Endothelial cell of umbilical vein (primary cell): ENCODE results near the gene FGF16. TPM values are rescaled to one million over a fixed set of nuclear protein-coding genes. Genes with fewer than 3 reads are reported as not detected.
A peak's percentile ranks its signal among the peaks of the same experiment; 100 is the strongest.

ENCODE experiments used
- BruUV-seq: library from RNA; stranded (reverse); fragments of 400-500 nt; replicated peaks from 2 replicates; lab custom pipeline; 2021; lab: Mats Ljungman, UMichigan
- CTCF ChIA-PET: fragments of 300-600, 350-600 bp; sonication (Branson Sonifier 250); formaldehyde crosslinking; loops from one replicate; lab custom pipeline; 2021; ENCODE audit warnings: antibody characterized with exemption, inconsistent platforms; lab: Charles Lee
- POLR2A ChIA-PET: fragments of 300-600, 350-600 bp; sonication (Branson Sonifier 250); formaldehyde crosslinking; loops from one replicate; lab custom pipeline; 2021; ENCODE audit warnings: antibody characterized with exemption, inconsistent platforms; lab: Charles Lee
- DNase-seq: peaks from one replicate; pipeline ENCODE4 v3.0.0-alpha.2; 2011; ENCODE audit warnings: low read depth, low spot score
- FAIRE-seq: peaks from 2 replicates; lab custom pipeline; 2011; peaks lifted over from hg19 to GRCh38; lab: Jason Lieb, UNC
- H2AFZ ChIP-seq: 2 replicates; pipeline ENCODE4 v1.6.0; 2012; ENCODE audit warnings: low read depth, low read length, control low read depth, inconsistent platforms
- H3K27ac ChIP-seq: 2 replicates; pipeline ENCODE4 v1.5.1; 2011; ENCODE audit warnings: low read depth, mild to moderate bottlenecking, control low read depth, low read length, moderate library complexity; ENCODE audit not compliant: insufficient read depth
- H3K27me3 ChIP-seq, 2 experiments: 2 replicates each; pipeline versions ENCODE4 v1.6.0 to v1.6.1; 2011; ENCODE audit warnings: low read length in 2 of 2, mixed read lengths in 1 of 2; ENCODE audit not compliant: control insufficient read depth in 2 of 2, insufficient read depth in 2 of 2
- H3K36me3 ChIP-seq, 2 experiments: 2 replicates in 1 of 2; 3 replicates in 1 of 2; pipeline ENCODE4 v1.5.1; 2011; ENCODE audit warnings: low read length in 2 of 2, mild to moderate bottlenecking in 1 of 2, moderate library complexity in 1 of 2; ENCODE audit not compliant: control insufficient read depth in 2 of 2, insufficient read depth in 2 of 2; ENCODE audit errors: extremely low read depth in 1 of 2
- H3K4me1 ChIP-seq: 3 replicates; pipeline ENCODE4 v1.5.1; 2011; ENCODE audit warnings: mild to moderate bottlenecking, low read length; ENCODE audit not compliant: control insufficient read depth, insufficient read depth; ENCODE audit errors: extremely low read depth
- H3K4me2 ChIP-seq: 2 replicates; pipeline ENCODE4 v1.6.1; 2011; ENCODE audit warnings: low read length, control low read depth, mixed read lengths; ENCODE audit not compliant: insufficient read depth
- H3K4me3 ChIP-seq, 3 experiments: fragments of 200-600 bp in 1 of 3; sonication (generic), shearing (Covaris generic) in 1 of 3; replicated peaks in 1 of 3; 2 replicates each; pipeline ENCODE4 v1.5.1; 2011 to 2016; ENCODE audit warnings: control low read depth in 3 of 3, low read length in 3 of 3, mild to moderate bottlenecking in 2 of 3, inconsistent platforms in 1 of 3, low read depth in 1 of 3, moderate library complexity in 1 of 3; ENCODE audit not compliant: insufficient read depth in 1 of 3
- H3K79me2 ChIP-seq: 2 replicates; pipeline ENCODE4 v1.6.0; 2012; ENCODE audit warnings: low read length, inconsistent platforms; ENCODE audit not compliant: control insufficient read depth, insufficient read depth
- H3K9ac ChIP-seq: replicated peaks from 2 replicates; pipeline ENCODE3; 2011; ENCODE audit warnings: low read length, control low read depth; ENCODE audit not compliant: insufficient read depth; ENCODE audit errors: extremely low read depth
- H3K9me1 ChIP-seq: replicated peaks from 3 replicates; pipeline ENCODE4 v1.6.0; 2011; ENCODE audit warnings: mild to moderate bottlenecking, low read length; ENCODE audit not compliant: control insufficient read depth, insufficient read depth; ENCODE audit errors: extremely low read depth
- H3K9me3 ChIP-seq: replicated peaks from 2 replicates; pipeline ENCODE4 v1.5.1; 2012; ENCODE audit warnings: low read length, inconsistent platforms; ENCODE audit not compliant: control insufficient read depth, insufficient read depth
- H4K20me1 ChIP-seq: replicated peaks from 2 replicates; pipeline ENCODE3; 2011; ENCODE audit warnings: mild to moderate bottlenecking, low read length; ENCODE audit not compliant: control insufficient read depth, insufficient read depth; ENCODE audit errors: extremely low read depth
- CTCF ChIP-seq, 2 donors: IDR thresholded peaks; 1 replicate in 1 of 2; 2 replicates in 1 of 2; pipeline ENCODE4 v1.5.1; 2011; ENCODE audit warnings: low read length in 2 of 2, mild to moderate bottlenecking in 2 of 2, moderate library complexity in 2 of 2, control low read depth in 1 of 2, inconsistent platforms in 1 of 2, low read depth in 1 of 2; ENCODE audit not compliant: insufficient read depth in 1 of 2; ENCODE audit errors: extremely low read depth in 1 of 2
- EZH2 ChIP-seq: IDR thresholded peaks from 2 replicates; pipeline ENCODE4 v1.6.1; 2012; ENCODE audit warnings: borderline replicate concordance, low read depth, mild to moderate bottlenecking, moderate library complexity, low read length, inconsistent platforms; ENCODE audit not compliant: severe bottlenecking
- FOS ChIP-seq: IDR thresholded peaks from 2 replicates; pipeline ENCODE4 v1.6.1; 2011; ENCODE audit warnings: mild to moderate bottlenecking, low read length, moderate library complexity, borderline replicate concordance; ENCODE audit not compliant: insufficient read depth
- GATA2 ChIP-seq: IDR thresholded peaks from 2 replicates; pipeline ENCODE4 v1.7.0; 2011; ENCODE audit warnings: low read depth, mild to moderate bottlenecking, moderate library complexity, mixed read lengths, low read length; ENCODE audit not compliant: insufficient read length, insufficient read depth
- JUN ChIP-seq: IDR thresholded peaks from 2 replicates; pipeline ENCODE4 v1.6.1; 2011; ENCODE audit warnings: borderline replicate concordance, low read depth; ENCODE audit not compliant: insufficient read length, insufficient read depth
- MAX ChIP-seq: IDR thresholded peaks from 2 replicates; pipeline ENCODE4 v1.6.1; 2011; ENCODE audit not compliant: insufficient read depth, insufficient read length
- MYC ChIP-seq: IDR thresholded peaks from one replicate; pipeline ENCODE4 v1.6.1; 2011; ENCODE audit warnings: mild to moderate bottlenecking, low read depth, low read length
- POLR2A ChIP-seq: IDR thresholded peaks from 2 replicates; pipeline ENCODE4 v1.6.1; 2012; ENCODE audit warnings: low read depth, mild to moderate bottlenecking, control low read depth, low read length
- POLR2AphosphoS5 ChIP-seq: IDR thresholded peaks from 2 replicates; pipeline ENCODE4 v1.6.1; 2012; ENCODE audit warnings: low read depth, mild to moderate bottlenecking, control low read depth, low read length, moderate library complexity; ENCODE audit not compliant: insufficient read depth
- dilution Hi-C: fragments of 300-500 bp; cut with MboI; formaldehyde crosslinking; loops from one replicate; pipeline ENCODE4 v1.15.0; 2019; ENCODE audit warnings: low sequenced_read_pairs; ENCODE audit not compliant: extremely low pct_ligation_motif_present
- intact Hi-C: fragments of 100-400 bp; cut with micrococcal nuclease; formaldehyde crosslinking; loops from one replicate; pipeline ENCODE4 v1.10.0; 2022
- polyA plus RNA-seq, 4 experiments: library from polyadenylated mRNA; depleted of rRNA in 3 of 4; stranded (reverse) in 3 of 4; unstranded in 1 of 4; fragments of >200 nt; gene quantifications; 2 replicates each; pipeline versions ENCODE4 v1.2.1 to v1.2.3, GENCODE V29; 2011 to 2012; ENCODE audit warnings: missing spikeins in 1 of 4
- total RNA-seq: library from RNA; stranded (reverse); gene quantifications from 2 replicates; pipeline ENCODE4 v1.2.3, GENCODE V29; 2021

The FGF16 gene
- total and polyA plus RNA-seq, 2 donors (not counting 3 experiments of a cell fraction or from before 2014, with no cell fraction given) = 3.1 to 3.8 TPM

GRCh38 chrX:77505227-77505626 is 58.0 kb downstream of the FGF16 start:
- DNase-seq (peak; percentile 61), FAIRE-seq (peak; percentile 24)
- Histone ChIP-seq H3K4me3 (no peak overlapping the region), H3K27me3 (no peaks in the 10 kb centered on the region), H3K27ac (no peak overlapping the region), H3K4me1 (peaks cover 15% of the 10 kb centered on the region), H3K9me1 (no peaks in the 10 kb centered on the region), H3K4me2 (peak overlapping the region; percentile 35), H3K36me3 (no peaks in the 10 kb centered on the region), H4K20me1 (no peaks in the 10 kb centered on the region), H2AFZ (no peak overlapping the region), H3K9ac (no peak overlapping the region), H3K9me3 (no peaks in the 10 kb centered on the region), H3K79me2 (no peaks in the 10 kb centered on the region)
- no TSS peak for BruUV-seq
- CTCF ChIA-PET = no interaction called here
- TF ChIP-seq GATA2 = no peak
- no peak for TF ChIP-seq CTCF (IDR thresholded peaks at IDR 0.05; ENCODE audit: extremely low read depth in 1 of 2, insufficient read depth in 1 of 2, low read depth in 1 of 2, low read length in 2 of 2)
- no peak for TF ChIP-seq JUN
- TF ChIP-seq FOS = no peak
- no peak for TF ChIP-seq MAX
- TF ChIP-seq MYC = no peak
- TF ChIP-seq POLR2AphosphoS5 = no peak
- TF ChIP-seq POLR2A = no peak
- TF ChIP-seq EZH2 = no peak
- intact Hi-C loops (loop anchor here (2.0 kb wide), 1 partner anchor 62 kb away; no protein-coding TSS in a partner anchor), dilution Hi-C loops (no loop called here)
- POLR2A ChIA-PET = no interaction called here
